HG02571 (cell line): Measurements from ENCODE around the gene KLHL7.
A peak's percentile ranks its signal among the peaks of the same experiment; 100 is the strongest.
"Not testable (repeated sequence)": the region's sequence is repeated elsewhere in the genome, so short reads cannot be mapped to it uniquely, and the experiment has no call there.

Source experiments
- ATAC-seq: cut with Tn5 transposase; IDR thresholded peaks from one replicate; pipeline ENCODE4 v1.9.1; 2021; ENCODE audit warnings: mild to moderate bottlenecking, moderate library complexity; ENCODE audit not compliant: unreplicated experiment

Gene KLHL7

GRCh38 chr7:23168111-23168885 lies 62.7 kb downstream of the KLHL7 start:
- no peak for ATAC-seq

GRCh38 chr7:23175938-23176337 lies 70.4 kb downstream of the KLHL7 start:
- ATAC-seq = no peak

- ATAC-seq = peak; percentile 95
Measured at GRCh38 chr7:23181684-23182553, 76.3 kb downstream of the KLHL7 start, which contains the start of gene NUP42. Gene NUP42, plus strand, starts transcription at chr7:23182048. Its CDS starts 38 bp downstream, at chr7:23182086.

- no peak for ATAC-seq
Measured at GRCh38 chr7:23183279-23184012, 77.9 kb downstream of the KLHL7 start.

GRCh38 chr7:23184291-23184690 lies 78.7 kb downstream of the KLHL7 start:
- ATAC-seq = no peak

- no peak for ATAC-seq
Measured at GRCh38 chr7:23184709-23185359, 79.2 kb downstream of the KLHL7 start.

- no peak for ATAC-seq
Measured at GRCh38 chr7:23185980-23186379, 80.4 kb downstream of the KLHL7 start.

- ATAC-seq = no peak
Measured at GRCh38 chr7:23191022-23191421, 85.4 kb downstream of the KLHL7 start.

GRCh38 chr7:23193650-23194227 lies 88.2 kb downstream of the KLHL7 start:
- not testable (repeated sequence) for ATAC-seq

GRCh38 chr7:23196306-23196705 lies 90.7 kb downstream of the KLHL7 start:
- ATAC-seq = no peak

GRCh38 chr7:23197745-23198144 lies 92.2 kb downstream of the KLHL7 start:
- not testable (repeated sequence) for ATAC-seq

- ATAC-seq = no peak
Measured at GRCh38 chr7:23200331-23200730, 94.7 kb downstream of the KLHL7 start.

GRCh38 chr7:23204241-23204640 lies 98.7 kb downstream of the KLHL7 start:
- ATAC-seq = no peak

- ATAC-seq = no peak
Measured at GRCh38 chr7:23205577-23205908, 100.0 kb downstream of the KLHL7 start.

- ATAC-seq = no peak
Measured at GRCh38 chr7:23205909-23206767, 100.6 kb downstream of the KLHL7 start.

- ATAC-seq = no peak
Measured at GRCh38 chr7:23207021-23207420, 101.4 kb downstream of the KLHL7 start.

- no peak for ATAC-seq
Measured at GRCh38 chr7:23207884-23208283, 102.3 kb downstream of the KLHL7 start.

GRCh38 chr7:23208316-23208715 lies 102.7 kb downstream of the KLHL7 start:
- no peak for ATAC-seq

- no peak for ATAC-seq
Measured at GRCh38 chr7:23210506-23210905, 104.9 kb downstream of the KLHL7 start.

GRCh38 chr7:23211589-23211988 lies 106.0 kb downstream of the KLHL7 start:
- no peak for ATAC-seq
